Epidermal melanocyte (primary cell): ENCODE measurements around the gene NAV2.
A peak's percentile ranks its signal among the peaks of the same experiment; 100 is the strongest.

Source experiments
- DNase-seq: peaks from one replicate; pipeline ENCODE4 v3.0.0; 2011; ENCODE audit warnings: low spot score; ENCODE audit not compliant: insufficient read length

Gene NAV2, protein sequence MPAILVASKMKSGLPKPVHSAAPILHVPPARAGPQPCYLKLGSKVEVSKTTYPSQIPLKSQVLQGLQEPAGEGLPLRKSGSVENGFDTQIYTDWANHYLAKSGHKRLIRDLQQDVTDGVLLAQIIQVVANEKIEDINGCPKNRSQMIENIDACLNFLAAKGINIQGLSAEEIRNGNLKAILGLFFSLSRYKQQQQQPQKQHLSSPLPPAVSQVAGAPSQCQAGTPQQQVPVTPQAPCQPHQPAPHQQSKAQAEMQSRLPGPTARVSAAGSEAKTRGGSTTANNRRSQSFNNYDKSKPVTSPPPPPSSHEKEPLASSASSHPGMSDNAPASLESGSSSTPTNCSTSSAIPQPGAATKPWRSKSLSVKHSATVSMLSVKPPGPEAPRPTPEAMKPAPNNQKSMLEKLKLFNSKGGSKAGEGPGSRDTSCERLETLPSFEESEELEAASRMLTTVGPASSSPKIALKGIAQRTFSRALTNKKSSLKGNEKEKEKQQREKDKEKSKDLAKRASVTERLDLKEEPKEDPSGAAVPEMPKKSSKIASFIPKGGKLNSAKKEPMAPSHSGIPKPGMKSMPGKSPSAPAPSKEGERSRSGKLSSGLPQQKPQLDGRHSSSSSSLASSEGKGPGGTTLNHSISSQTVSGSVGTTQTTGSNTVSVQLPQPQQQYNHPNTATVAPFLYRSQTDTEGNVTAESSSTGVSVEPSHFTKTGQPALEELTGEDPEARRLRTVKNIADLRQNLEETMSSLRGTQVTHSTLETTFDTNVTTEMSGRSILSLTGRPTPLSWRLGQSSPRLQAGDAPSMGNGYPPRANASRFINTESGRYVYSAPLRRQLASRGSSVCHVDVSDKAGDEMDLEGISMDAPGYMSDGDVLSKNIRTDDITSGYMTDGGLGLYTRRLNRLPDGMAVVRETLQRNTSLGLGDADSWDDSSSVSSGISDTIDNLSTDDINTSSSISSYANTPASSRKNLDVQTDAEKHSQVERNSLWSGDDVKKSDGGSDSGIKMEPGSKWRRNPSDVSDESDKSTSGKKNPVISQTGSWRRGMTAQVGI (N-terminal part only)

DNA sequence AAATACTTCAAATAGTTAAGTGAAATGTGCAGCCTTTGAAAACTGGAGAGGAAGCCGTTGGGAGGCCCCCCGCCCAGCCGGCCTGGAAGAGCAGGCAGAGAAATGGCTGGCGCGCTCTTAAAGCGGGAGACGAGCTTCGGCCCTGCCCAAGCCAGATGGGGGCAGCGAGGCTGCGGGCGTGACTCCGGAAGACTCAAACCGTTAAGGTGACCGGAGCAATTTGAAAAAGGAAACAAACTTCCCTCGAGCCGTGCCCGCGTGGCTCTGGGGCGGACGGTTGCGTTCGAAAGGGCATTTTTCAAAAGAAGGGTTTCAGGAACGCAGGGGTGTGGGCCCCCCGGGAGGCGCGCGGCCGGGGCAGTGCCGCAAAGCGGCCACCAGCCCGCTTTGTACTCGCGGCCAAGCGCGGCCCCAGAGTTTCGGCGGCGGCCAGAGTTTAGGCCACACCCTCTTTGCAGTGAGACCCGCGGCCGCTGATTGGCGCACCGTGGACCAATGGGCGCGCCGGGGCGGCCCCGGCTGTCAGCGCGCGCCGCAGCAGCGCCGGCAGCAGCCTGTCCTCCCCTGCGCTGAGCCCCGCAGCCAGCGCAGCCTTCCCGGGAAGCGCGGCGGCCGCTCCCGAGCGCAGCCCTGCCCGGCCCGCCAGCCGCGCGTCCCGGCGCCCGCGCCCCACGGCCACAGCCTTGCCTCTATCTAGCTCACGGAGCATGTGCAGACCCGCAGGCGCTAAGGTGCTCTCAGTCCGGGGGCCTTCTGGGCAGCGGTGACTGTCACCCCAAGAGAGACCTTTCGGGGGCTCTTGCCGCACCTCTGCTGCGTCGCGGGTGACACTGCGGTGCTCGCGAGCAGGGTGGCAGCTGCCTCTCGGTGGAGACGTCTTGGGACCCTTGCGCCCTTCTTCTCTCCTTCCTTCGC lies at the start of gene NAV2:
Gene NAV2 (plus strand): TSS at position 557 of the 915 bp plus-strand sequence. CDS start 859 bp downstream, outside the sequence.
- DNase-seq: peak; percentile 72

DNA sequence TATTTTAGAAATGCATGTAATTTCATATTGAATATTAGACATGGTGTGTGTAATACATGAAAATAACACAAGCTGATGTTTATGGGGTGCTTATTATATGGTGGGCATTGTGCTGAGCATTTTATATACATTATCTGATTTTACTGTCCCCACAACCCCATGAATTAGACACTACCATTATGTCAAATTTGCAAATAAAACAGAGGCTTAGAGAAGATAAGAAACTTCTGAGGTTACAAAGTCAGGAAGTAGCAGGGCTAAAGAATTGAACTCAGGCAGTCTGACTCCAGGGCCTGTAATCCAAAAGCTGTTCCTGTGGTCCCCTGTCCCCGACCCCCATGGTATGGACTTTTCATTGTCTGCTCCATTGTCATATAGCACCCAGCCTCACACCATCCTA lies 49.4 kb upstream of the NAV2 start:
- no peak for DNase-seq

DNA sequence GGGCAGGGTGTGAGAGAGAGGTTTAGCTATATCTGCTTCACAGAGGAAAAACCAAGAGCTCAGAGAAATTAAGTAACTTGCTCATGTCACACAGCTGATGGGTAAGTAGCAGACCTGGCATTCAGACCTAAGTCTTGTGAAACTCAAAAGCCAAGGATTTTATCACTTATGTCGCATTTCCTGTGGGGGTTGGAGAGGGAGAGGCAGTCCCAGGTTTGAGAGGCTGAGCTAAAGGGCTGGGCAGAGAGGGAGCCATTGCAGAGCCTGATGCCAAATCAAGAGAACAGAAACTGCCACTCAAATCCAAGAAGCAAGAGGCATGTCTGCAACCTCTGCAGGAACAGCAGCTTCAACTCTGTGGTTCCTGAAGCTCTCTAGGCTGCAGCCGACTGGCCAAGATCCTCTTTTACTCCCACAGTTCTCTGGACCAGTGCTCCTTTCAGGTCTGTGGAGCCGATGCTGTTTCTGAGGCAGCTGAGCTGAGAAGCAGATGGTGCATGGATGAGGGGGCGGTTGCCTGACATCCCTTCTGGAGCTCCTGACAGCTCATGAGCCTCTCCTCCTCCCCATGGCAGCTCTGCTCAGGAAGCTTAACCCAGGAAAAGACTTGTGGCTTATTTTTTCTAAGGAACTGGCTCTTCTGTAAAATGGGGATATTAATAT lies 47.6 kb upstream of the NAV2 start:
- no peak for DNase-seq

DNA sequence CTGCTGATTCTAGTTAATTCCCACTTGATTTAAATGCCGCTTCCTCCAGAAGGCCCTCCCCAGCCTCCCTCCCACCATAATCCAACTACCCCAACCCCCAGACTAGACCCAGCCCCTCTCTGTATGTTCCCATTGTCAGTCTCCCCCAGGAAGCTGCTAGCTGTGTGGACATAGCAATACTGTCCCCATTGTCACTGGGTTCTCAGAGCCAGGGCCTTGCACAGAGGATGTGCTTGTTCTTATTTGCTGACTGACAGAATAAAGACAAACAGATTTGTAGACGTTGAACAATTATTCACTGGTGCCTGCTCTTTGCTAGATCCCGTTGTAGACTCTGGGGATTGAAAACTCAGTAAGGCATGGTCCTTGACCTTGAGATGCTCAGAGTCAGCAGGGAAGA lies 45.7 kb upstream of the NAV2 start:
- no peak for DNase-seq

DNA sequence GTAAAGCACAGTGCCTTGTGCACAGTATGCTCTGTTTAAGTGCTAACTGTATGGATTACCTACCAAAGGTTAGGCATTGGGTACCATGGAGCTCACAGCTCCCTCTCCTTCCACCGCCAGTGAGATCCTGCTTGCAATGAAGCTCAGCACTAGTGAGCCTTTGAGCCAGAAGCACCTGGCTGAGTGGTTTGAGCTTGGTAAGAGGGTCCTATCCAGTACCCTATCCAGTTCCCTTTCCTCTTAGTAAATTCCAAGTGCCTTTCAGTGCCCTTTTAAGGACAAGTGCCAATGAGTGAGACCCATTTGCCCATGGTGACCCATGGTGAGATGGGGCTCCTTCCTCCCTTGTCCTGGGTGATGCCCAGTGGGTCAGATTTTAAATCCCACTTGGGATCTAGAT lies 43.1 kb upstream of the NAV2 start:
- no peak for DNase-seq

DNA sequence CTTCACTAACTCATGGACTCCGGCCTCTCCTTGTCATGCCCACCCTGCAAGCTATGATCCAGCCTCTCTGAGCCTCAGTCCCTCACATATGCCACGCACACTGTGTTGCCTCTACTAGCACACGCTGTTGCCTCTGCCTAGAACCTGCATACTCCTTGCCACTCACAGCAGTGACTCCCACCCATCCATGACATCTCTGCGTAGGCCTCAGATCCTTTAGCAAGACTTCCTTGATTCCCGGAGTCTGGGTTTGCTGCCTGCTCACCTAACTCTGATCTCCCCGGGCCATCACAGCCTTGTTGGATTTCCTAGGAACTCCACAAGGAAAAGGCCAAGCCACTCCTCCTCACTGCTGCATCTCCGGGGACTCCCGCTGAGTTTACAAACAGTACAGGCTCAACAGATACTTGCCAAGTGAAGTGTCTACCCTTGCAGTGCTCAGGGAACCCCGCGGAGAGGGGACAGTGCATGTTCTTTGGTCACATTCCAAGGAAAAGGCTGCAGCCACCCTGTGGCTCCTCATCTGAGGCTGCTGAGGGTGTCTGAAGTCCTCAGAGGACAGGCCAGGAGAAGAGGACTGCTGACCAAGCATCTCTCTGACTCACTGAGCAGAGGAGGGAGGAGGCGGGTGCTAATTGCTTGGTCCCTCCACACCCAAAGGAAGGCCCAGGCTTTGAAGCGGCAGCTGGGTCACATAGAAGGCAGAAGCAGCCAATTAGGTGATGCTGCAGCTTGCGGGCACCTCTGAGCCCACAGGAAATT lies 42.4 kb upstream of the NAV2 start:
- DNase-seq: no peak

DNA sequence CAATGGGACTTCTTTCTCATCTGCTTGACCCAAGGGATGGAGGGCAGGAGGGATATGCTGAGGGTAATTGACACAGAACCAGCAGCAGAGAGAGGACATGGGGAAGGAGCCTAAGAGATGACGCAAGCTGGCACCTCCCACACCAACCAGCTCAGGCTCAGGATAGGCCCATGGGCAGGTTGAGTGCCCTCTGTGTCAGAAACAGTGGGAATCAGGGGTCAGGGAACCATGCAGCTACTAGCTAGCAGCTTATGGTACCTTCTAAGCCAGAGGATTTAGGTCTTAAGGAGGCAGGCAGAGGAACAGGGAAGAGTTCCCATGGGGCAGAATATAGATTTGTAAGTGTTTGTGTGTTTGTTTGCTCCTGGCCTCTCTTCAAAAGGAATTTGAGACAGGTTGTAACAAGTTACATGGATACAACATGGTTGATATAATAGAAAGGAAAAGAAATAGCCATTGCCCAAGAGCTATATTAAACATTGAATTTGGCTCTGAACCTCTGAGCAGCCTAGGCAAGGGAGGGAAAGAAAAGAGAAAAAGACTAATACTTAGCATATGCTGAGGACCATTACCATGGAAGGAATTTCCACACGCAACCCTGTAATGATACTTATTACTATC lies 39.9 kb upstream of the NAV2 start:
- DNase-seq: no peak

DNA sequence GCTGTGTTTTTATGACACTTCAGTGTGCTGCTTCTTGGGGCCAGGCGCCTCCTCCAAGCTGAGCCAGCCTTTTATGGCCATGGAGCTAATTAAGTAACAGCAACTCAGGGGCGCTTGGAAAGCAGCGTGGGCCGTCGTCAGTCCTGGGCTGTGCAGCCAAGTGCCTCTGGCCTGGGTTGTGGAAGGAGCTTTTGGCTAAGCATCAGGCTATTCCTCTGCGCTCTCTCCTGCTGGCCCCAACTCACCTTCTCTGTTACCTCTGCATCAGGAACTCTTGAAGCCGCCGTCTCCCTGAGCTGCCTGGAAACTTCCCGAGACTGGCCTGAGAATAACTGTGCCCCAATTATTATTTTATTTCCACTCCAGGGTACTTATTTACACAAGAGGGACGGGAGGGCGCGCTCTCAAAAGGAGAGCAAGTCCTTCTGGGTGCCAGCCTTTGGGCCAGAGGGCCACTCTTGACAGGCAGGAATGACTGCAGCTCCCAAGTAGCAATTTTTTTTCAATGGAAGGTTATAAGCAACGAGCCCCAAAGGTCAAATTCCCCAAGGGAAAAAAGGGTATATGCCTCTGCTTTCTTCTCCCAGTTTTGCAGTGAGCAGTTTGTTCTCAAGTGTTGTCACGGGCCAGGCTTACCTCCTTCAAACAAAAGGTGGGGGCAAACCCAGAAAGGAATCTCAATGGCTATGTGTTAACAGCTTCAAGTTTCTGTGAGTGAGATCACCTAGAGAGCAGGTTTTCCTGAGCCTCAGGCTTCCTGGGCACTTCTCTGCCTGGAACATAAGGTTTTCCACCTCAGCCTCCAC lies 38.5 kb upstream of the NAV2 start:
- no peak for DNase-seq

DNA sequence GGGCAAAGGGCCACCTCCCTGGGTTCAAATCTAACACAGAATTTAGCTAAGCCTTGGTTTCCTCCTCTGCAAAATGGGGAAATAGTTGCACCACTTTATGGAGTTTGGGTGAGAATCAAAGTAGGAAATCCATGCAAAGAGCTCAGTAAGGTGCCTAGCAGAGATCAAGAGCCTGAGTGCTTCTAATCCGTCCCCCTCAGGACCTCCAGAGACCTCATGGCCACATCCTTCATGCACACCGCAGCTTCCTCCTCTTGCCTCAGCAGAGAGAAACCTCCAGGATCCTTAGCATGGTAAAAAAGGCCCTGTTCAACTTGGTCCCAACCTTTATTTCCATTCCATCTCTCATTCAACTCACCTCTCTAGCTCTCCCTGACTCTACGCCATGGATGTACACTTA lies 37.8 kb upstream of the NAV2 start:
- no peak for DNase-seq

DNA sequence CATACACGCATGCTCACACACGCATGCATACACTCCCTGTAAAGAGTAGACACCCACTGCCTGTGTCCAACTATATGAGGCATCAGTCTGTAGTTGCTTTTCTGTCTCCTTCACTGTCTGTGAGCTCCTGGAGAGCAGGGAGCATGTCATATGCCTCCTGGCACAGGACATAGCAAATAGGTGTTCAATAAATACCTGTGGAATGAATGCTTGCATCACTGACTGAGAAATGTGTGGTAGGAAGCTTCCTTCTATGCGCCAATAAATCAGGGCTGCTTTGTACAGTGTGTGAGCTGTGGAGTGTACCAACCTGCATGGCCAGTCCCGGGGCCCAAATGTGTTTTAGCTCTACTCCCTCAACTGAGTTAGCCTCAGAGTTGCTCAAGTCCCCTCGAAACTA lies 37.2 kb upstream of the NAV2 start:
- DNase-seq: no peak

DNA sequence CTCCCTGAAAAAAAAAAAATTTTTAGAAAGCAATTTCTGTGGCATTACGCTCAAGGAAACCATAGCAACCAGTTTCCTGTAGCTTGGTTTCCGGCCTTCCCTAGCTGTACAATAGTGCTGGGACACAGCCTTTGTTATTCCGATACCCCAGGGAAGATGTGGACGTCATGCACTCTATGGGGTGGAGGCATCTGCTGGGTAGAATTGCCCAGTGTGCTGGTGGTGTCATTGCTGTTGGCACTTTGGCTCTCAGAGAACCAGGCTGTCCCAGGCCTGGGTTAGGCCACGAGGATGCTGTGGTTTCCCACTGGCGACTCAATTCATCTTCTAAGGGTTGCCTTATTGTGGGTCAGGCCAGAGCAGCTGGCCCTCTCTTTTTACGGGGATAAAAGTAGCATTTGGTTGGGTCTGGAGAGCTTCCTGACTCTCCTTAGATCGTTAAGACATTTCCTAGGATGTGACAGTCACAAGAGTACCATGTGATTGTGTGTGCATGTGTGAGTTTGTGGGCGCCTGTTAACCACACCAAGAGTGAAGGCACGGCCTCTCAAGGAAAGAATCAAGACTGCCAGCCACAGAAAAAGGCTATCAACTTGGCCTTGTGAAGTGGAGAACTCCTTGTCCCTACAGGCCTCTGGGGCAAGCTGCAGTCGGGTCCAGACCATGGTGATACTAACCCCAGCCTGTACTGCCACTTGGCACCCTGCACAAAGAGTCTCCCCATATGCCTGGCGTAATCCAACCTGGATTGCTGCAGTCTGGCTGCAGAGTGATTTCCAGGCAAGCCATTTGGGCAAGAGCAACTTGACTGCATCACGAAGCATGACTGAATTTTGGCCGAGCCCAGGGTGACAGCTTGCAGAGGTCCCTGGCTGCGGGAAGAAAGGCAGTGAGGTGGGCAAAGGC lies 35.9 kb upstream of the NAV2 start:
- DNase-seq: no peak

DNA sequence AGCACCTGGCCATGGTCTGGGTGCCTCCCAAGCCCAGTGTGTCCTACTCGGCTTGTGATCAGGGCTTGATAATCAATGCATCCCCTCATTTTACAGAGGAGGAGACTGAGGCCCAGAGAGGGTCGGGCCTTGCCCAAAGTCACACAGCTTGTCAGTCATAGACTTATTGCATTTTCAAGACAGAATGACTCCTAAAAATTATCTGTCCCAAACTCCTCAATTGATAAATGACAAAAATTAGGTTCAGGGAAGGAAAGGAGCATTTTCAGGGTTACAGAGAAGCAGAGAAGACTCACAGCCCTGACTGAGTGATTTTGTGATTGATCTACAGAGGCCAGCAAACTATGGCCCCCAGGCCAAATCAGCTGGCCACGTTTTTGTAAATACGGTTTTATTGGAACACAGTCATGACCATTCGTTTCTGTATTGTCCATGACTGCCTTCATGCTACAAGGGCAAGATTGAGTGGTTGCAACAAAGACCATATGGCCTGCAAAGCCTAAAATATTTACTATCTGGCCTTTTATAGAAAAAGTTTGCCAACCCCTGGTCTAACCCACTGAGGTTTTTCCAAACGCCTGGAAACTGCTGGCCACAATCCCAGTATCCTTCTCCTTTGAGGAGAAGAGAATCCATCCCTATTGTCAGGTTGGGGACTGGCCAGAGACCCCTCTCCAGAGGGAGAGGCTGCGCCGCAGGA lies 35.1 kb upstream of the NAV2 start:
- no peak for DNase-seq

DNA sequence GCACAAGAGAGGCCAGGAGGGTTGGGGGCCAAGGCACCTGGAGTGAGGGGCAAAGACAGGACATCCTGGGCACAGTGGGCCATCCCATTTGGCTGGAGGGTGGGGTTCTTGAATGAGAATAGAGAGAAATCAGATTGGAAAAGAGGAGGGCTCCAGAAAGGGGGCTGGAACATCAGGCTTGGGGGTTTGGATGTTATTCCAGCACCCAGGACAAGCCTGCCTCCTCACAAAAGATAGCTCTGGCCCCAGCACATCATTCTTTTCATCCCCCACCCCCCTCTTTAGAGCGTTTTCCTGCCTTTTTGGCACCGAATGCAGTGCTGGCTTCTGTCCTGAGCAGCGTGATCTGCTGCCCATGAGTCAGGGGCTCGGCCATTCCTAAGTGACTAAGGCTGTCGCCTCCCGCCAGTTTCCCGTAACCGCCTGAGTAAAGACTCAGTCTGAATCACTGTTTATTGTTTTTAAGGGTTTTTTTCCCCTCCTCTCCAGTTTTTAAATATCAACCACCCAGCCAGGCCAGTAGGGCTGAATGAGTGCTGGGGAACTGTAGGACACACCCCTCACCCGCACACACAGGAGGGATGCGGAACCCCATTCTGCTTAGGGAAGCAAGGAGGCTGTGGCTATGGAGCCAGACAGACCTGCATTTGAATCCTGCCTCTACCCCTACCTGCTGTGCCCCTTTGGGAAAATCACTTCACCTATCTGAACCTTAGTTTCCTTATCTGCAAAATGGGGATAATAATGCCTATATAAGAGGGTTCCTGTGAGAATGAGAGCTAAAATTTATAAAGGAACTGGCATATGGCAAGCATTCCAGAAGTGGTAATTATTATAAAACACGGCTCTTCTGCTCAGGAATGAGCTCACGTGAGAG lies 32.4 kb upstream of the NAV2 start:
- DNase-seq: peak; percentile 54

DNA sequence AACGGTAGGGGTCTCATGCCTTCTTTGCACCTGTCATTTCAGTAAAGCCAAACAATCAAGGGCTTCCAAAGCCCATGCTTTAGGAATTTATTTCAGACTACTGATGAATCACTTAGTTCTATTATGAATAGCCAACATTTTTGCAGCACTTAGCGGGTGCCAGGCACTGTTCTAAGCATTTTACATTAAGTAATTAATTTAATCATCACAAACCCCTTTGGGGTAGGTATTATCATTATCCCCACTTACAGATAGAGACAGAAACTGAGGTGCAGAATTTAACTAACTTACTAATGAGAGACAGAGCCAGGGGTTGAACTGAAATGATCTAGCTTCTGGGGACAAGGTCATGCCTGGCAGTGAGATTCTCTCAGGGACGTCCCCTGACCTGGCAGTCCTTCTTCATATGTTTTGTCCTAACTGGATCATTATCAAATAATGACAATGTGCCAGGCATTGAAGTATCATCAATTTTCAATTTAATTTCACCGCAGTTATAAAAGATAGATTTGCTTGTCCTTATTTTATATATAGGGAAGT lies 31.7 kb upstream of the NAV2 start:
- no peak for DNase-seq

DNA sequence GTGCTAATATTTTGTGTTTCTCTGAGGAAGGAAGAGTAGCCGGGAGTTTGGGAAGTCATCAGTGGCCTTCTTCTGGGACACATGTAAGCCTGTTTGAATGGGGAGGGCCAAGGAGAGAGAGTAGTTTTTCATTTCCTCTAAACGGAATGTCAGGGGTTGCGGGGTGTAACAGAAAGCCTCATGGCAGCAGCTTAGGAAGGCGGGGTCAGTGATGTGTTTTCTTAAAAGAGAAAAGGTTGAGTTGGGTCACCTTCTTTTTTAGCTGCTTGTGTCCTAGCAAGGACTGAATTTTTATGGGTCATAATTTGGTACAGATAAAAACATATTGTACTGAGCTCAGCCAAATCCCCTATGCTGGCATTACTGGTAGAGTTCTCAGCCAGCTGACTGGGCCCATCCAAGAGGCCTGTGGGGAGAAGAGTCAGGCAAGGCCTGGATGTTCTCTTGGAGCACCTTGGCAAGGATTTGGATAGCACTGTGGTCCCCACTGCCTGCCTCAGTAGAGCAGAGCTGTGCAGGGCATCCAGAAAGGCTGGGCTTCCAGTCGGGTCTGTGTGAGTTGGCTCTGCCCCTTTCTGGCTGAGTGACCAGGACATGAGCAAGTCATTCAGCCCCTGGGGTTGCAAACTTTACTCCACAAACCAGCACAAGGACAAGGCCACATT lies 29.4 kb upstream of the NAV2 start:
- DNase-seq: no peak
